Stimulated activated CD4-positive, alpha-beta T cell treated with anti-CD3 and anti-CD28 coated beads, Interleukin-1b, Interleukin-23, amount 100 ng/mL, for 48 hours (primary cell): Measurements from ENCODE around the gene CCL26.
"Not testable (repeated sequence)": the region's sequence is repeated elsewhere in the genome, so short reads cannot be mapped to it uniquely, and the experiment has no call there.

Experiments
- DNase-seq: peaks from one replicate; pipeline ENCODE4 v3.0.0-alpha.2; 2020

Gene CCL26

DNA sequence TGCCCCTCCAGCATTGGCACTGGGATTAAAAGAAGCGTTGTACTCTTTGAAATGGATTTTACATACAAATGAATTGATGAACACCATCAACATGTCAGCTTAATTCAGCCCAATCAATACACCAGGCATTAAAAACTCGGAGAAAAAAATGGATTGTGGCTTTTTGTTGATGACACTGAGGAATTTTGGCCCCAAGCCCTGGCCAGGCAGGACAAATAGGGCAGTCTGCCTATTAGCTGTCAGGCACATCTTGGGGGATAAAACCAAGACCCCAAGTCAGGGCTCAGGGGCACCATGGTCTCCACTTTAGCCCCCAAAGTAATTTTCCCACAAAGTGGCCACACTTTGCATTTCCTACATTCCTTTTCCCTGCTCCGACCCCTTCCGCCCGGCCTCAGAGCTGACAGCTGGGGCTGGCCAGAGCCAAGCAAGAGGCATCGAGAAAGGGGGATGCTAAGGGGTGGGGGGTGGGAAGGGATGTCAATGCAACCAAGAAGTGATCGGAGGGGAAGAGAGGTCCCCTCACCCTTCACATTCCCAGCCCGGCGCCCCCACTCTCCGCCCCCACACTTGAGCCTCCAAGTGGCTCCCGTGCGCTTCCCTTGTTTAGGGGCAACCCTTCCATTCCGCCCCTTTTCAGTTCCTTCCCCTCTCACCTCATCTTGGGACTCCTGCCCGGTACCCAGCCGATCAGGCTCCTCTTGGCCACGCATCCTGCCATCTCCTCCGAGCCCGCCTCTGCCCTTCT is 34.0 kb downstream of the CCL26 start:
- DNase-seq, result peak; percentile 5

DNA sequence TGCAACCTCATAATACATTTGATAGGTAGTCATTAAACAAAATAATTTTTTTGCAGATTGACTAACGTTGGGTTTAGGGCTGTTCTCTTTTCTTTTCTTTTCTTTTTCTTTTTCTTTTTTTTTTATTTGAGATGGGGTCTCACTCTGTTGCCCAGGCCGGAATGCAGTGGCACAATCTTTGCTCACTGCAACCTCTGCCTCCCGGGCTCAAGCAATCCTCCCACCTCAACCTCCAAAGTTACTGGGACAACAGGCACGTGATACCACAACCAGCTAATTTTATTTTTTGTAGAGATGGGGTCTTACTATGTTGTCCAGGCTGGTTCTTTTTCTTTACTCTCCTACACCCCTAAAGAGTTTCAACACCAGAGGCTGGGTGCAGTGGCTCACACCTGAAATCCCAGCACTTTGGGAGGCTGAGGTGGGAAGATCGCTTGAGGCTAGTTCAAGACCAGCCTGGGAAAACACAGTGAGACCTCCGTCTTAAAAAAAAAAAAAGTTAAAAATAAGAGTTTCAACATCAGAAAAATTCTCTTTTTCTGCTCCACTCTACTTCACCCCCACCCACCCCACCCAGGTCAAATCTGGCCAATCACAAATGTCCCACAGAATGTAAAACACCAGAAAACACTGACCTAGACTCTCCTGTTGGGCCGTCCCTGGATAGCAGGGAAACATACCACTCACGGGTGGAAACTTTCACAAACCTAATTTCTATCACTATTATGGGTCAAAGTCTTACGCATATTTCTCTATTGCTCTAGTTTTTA is 36.2 kb downstream of the CCL26 start:
- DNase-seq, result no peak

GRCh38 chr7:75734586-75735458 is 37.2 kb downstream of the CCL26 start:
- DNase-seq, result no peak

- no peak for DNase-seq
Measured at GRCh38 chr7:75732764-75733630, 39.0 kb downstream of the CCL26 start.

GRCh38 chr7:75732016-75732521 is 39.9 kb downstream of the CCL26 start:
- no peak for DNase-seq

GRCh38 chr7:75729851-75730274 is 42.1 kb downstream of the CCL26 start:
- DNase-seq, result no peak

DNA sequence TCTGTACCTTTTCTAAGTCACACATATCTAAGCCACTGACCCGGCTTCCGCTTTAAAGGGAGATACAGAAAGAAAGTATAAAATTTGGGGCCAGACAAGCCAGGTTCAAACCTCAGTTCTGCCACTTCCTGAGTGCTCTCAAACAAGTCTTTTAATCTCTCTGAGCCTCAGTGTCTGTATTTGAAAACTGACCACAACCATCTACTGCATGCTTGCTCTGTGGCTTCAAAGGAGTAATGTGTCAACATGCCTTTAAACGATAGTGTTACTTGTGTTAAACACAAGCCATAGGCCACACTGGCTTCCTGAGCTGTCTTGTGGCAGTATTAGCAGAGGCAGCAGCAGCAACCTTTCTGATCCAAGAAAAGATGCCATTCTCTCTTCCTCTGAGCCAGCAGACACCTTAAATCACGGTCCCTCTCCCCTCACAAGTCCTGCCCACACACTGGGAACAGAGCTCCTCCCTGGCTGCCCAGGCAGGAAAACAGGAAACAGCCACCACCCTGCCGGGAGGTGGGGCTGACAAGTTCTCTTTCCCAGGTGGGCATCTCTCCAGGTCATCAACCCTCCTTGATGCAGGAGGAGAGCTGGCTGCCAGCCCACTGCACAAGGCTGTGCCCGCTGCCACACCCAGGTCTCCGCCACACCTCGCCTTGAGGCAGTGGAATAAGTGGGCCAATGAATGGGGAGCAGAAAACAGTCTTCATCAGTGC is 44.0 kb downstream of the CCL26 start:
- DNase-seq, result no peak

DNA sequence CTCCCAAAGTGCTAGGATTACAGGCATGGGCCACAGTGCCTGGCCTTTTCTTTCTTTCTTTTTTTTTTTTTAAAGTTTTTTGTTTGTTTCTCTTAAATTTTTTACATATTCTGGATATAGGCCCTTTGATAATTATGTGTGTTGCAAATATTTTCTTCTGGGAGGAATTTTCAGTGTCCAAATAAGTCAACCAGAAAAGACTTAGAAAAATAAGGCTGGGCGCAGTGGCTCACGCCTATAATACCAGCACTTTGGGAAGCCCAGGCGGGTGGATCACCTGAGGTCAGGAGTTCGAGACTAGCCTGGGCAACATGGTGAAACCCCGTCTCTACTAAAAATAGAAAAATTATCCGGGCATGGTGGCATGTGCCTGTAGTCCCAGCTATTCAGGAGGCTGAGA is 44.7 kb downstream of the CCL26 start:
- DNase-seq, result not testable (repeated sequence)

GRCh38 chr7:75725306-75725705 is 46.7 kb downstream of the CCL26 start:
- DNase-seq, result no peak

DNA sequence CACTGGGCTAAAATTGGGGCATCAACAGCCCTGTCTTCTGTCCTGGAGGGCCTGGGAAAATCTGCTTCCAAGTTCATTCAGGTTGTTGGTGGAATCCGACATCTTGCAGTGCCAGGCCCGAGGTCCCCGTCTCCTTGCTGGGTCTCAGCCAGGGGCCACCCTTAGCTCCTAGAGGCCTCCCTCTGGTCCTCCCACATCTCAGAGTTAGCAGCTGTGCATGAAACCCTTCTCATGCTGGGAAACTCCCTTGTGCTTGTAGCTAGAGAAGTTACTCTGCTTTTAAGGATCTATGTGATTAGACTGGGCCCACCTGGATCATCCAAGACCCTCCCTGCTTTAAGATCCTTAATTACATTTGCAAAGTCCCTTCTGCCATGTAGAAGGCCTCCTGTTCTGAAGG is 48.6 kb downstream of the CCL26 start:
- DNase-seq, result no peak

DNA sequence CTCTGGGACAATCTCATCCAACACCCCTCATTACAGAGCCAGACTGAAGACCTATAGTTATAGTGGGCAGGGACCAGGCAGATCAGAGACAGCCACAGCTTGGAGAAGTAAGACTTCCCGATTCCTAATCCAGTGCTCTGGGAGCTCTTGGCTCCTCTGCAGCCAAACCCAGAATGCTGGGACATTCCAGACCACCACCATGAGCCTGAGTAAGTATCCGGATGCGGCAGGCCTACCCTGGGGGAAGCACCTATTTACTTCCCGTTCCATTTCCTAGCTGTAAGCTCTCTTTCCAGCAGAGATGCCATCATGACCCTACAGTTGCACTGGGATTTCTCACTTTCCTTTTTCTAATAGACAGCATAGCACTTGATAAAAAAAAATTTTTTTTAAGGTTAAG is 49.6 kb downstream of the CCL26 start:
- DNase-seq, result no peak

GRCh38 chr7:75721922-75722321 is 50.1 kb downstream of the CCL26 start:
- DNase-seq, result not testable (repeated sequence)

DNA sequence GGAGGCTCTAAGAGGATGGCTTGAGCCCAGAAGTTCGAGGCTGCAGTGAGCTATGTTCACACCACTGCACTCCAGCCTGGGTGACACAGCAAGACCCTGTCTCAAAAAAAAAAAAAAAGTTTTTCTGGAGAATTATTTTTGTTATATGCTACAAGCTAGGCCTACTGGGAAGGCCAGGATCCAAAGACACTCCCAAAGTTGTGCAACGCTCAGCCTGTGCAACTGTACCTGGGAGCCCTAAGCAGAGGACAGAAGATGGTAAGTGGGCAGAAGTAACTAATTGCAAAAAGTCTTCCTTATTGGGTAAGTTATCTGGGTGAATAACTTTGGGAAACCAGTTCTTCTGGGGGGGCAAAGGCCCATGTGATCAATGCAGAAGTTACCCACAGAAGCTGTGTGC is 50.6 kb downstream of the CCL26 start:
- no peak for DNase-seq

GRCh38 chr7:75719626-75720025 is 52.4 kb downstream of the CCL26 start:
- no peak for DNase-seq
